Activated CD8-positive, alpha-beta T cell treated with anti-CD3 and anti-CD28 coated beads for 36 hours (primary cell): Measurements from ENCODE around the gene FAM193A. TPM values are rescaled to one million over a fixed set of nuclear protein-coding genes. Genes with fewer than 3 reads are reported as not detected.

Experiments
- ATAC-seq: fragments of 200-7000 bp; cut with Tn5 transposase; one replicate; pipeline ENCODE4 v1.10.0; 2021; ENCODE audit warnings: mild to moderate bottlenecking, moderate library complexity
- CTCF ChIA-PET: fragments of 350-600 bp; sonication (Branson Sonifier 250); formaldehyde crosslinking; loops from one replicate; lab custom pipeline; 2021; ENCODE audit warnings: antibody characterized with exemption; lab: Charles Lee
- POLR2A ChIA-PET: fragments of 350-600 bp; sonication (Branson Sonifier 250); formaldehyde crosslinking; loops from one replicate; lab custom pipeline; 2021; ENCODE audit warnings: antibody characterized with exemption; lab: Charles Lee
- DNase-seq: peaks from one replicate; pipeline ENCODE4 v3.0.0-alpha.2; 2020
- H3K27ac Mint-ChIP-seq: one replicate; pipeline ENCODE4 v1.8.0; 2021; ENCODE audit warnings: mild to moderate bottlenecking, mixed read lengths
- H3K27me3 Mint-ChIP-seq: one replicate; pipeline ENCODE4 v1.8.0; 2021; ENCODE audit warnings: mixed read lengths
- H3K36me3 Mint-ChIP-seq: one replicate; pipeline ENCODE4 v1.8.0; 2021; ENCODE audit warnings: low read depth, mixed read lengths
- H3K4me1 Mint-ChIP-seq: one replicate; pipeline ENCODE4 v1.8.0; 2021; ENCODE audit warnings: low read depth, mixed read lengths
- H3K4me3 Mint-ChIP-seq: one replicate; pipeline ENCODE4 v1.8.0; 2021; ENCODE audit warnings: mild to moderate bottlenecking, moderate library complexity, mixed read lengths
- H3K9me3 Mint-ChIP-seq: one replicate; pipeline ENCODE4 v1.8.0; 2021; ENCODE audit warnings: mixed read lengths
- CTCF ChIP-seq: fragments of 200-600 bp; IDR thresholded peaks from one replicate; pipeline ENCODE4 v1.8.0; 2022; ENCODE audit warnings: antibody characterized with exemption, mild to moderate bottlenecking
- intact Hi-C: fragments of 100-400 bp; cut with micrococcal nuclease; formaldehyde crosslinking; loops from one replicate; pipeline ENCODE4 v1.10.0; 2022
- total RNA-seq, 2 experiments: library from RNA; stranded (reverse); gene quantifications; one replicate each; pipeline ENCODE4 v1.2.3, GENCODE V29; 2021

The FAM193A gene
- total RNA-seq, 2 experiments from 2014 or later, result 22.4 to 22.9 TPM

GRCh38 chr4:2579910-2580309 lies 43.5 kb downstream of the FAM193A start:
- CTCF ChIA-PET, result no interaction called here
- peaks cover 25% of the 10 kb centered on the region for H3K4me1 Mint-ChIP-seq
- intact Hi-C loops, result no loop called here
- no peak for ATAC-seq
- no peak for DNase-seq
- no peak for TF ChIP-seq CTCF
- peaks cover 21% of the 10 kb centered on the region for H3K36me3 Mint-ChIP-seq
- peaks cover 7% of the 10 kb centered on the region for H3K9me3 Mint-ChIP-seq
- no peak overlapping the region for H3K4me3 Mint-ChIP-seq
- no peaks in the 10 kb centered on the region for H3K27me3 Mint-ChIP-seq
- POLR2A ChIA-PET, result interaction anchor here (1.3 kb wide), 1 partner anchor 9 kb away, joined by 6 read pairs; no protein-coding TSS in a partner anchor
- H3K27ac Mint-ChIP-seq, result no peak overlapping the region

GRCh38 chr4:2583092-2583491 lies 46.6 kb downstream of the FAM193A start:
- peaks cover 18% of the 10 kb centered on the region for H3K36me3 Mint-ChIP-seq
- no peak for DNase-seq
- CTCF ChIA-PET, result no interaction called here
- ATAC-seq, result no peak
- POLR2A ChIA-PET, result no interaction called here
- peaks cover 34% of the 10 kb centered on the region for H3K4me1 Mint-ChIP-seq
- TF ChIP-seq CTCF, result no peak
- no peak overlapping the region for H3K27ac Mint-ChIP-seq
- H3K9me3 Mint-ChIP-seq, result peaks cover 7% of the 10 kb centered on the region
- intact Hi-C loops, result no loop called here
- no peaks in the 10 kb centered on the region for H3K27me3 Mint-ChIP-seq
- no peak overlapping the region for H3K4me3 Mint-ChIP-seq

- intact Hi-C loops, result no loop called here
- no peak overlapping the region for H3K27ac Mint-ChIP-seq
- no peak overlapping the region for H3K4me3 Mint-ChIP-seq
- no peak for ATAC-seq
- H3K27me3 Mint-ChIP-seq, result no peaks in the 10 kb centered on the region
- no peak for DNase-seq
- H3K36me3 Mint-ChIP-seq, result peaks cover 18% of the 10 kb centered on the region
- no peak for TF ChIP-seq CTCF
- peaks cover 7% of the 10 kb centered on the region for H3K9me3 Mint-ChIP-seq
- H3K4me1 Mint-ChIP-seq, result peaks cover 38% of the 10 kb centered on the region
- POLR2A ChIA-PET, result no interaction called here
- CTCF ChIA-PET, result interaction anchor here (0.7 kb wide), 1 partner anchor 14 kb away, joined by 3 read pairs; no protein-coding TSS in a partner anchor
Measured at GRCh38 chr4:2583517-2583916, 47.1 kb downstream of the FAM193A start.

GRCh38 chr4:2586502-2586901 lies 50.1 kb downstream of the FAM193A start:
- DNase-seq (no peak), ATAC-seq (no peak)
- CTCF ChIA-PET, result no interaction called here
- intact Hi-C loops, result no loop called here
- POLR2A ChIA-PET, result interaction anchor here (1.3 kb wide), 1 partner anchor 117 kb away, joined by 5 read pairs; the partner anchor contains the start of gene RNF4
- TF ChIP-seq CTCF, result no peak
- H3K36me3 Mint-ChIP-seq, result peaks cover 2% of the 10 kb centered on the region
- peaks cover 51% of the 10 kb centered on the region for H3K4me1 Mint-ChIP-seq
- no peaks in the 10 kb centered on the region for H3K9me3 Mint-ChIP-seq
- H3K27ac Mint-ChIP-seq, result no peak overlapping the region
- H3K27me3 Mint-ChIP-seq, result no peaks in the 10 kb centered on the region
- H3K4me3 Mint-ChIP-seq, result no peak overlapping the region

- ChIA-PET CTCF (no interaction called here), POLR2A (interaction anchor here (1.3 kb wide), 1 partner anchor 118 kb away, joined by 5 read pairs; the partner anchor contains the start of gene RNF4)
- Mint-ChIP-seq H3K4me3 (no peak overlapping the region), H3K27me3 (no peaks in the 10 kb centered on the region), H3K27ac (no peak overlapping the region), H3K9me3 (no peaks in the 10 kb centered on the region), H3K4me1 (peaks cover 48% of the 10 kb centered on the region), H3K36me3 (no peaks in the 10 kb centered on the region)
- intact Hi-C loops, result no loop called here
- DNase-seq (no peak), ATAC-seq (no peak)
- no peak for TF ChIP-seq CTCF
Measured at GRCh38 chr4:2587213-2587823, 50.9 kb downstream of the FAM193A start.
